Osteoblast (primary cell): Measurements from ENCODE around the gene SLC18A2. TPM values are rescaled to one million over a fixed set of nuclear protein-coding genes. Genes with fewer than 3 reads are reported as not detected.

Experiments
- DNase-seq: peaks from one replicate; pipeline ENCODE4 v3.0.0; 2011; ENCODE audit warnings: low spot score, mixed read lengths; ENCODE audit not compliant: insufficient read length; ENCODE audit errors: missing footprints
- H2AFZ ChIP-seq: 2 replicates; pipeline ENCODE4 v1.6.0; 2011; ENCODE audit warnings: mild to moderate bottlenecking, low read length
- H3K27ac ChIP-seq: 2 replicates; pipeline ENCODE4 v1.5.1; 2011; ENCODE audit warnings: mild to moderate bottlenecking, low read depth, low read length, moderate library complexity
- H3K27me3 ChIP-seq: 2 replicates; pipeline ENCODE4 v1.6.0; 2012; ENCODE audit warnings: mild to moderate bottlenecking, control low read depth, inconsistent platforms, low read length, moderate library complexity; ENCODE audit not compliant: insufficient read depth
- H3K36me3 ChIP-seq: 2 replicates; pipeline ENCODE4 v1.5.1; 2011; ENCODE audit warnings: mild to moderate bottlenecking, low read length, control low read depth, moderate library complexity; ENCODE audit not compliant: insufficient read depth
- H3K4me1 ChIP-seq: 2 replicates; pipeline ENCODE4 v1.5.1; 2011; ENCODE audit warnings: mild to moderate bottlenecking, low read length, control low read depth, moderate library complexity; ENCODE audit not compliant: insufficient read depth
- H3K4me2 ChIP-seq: 2 replicates; pipeline ENCODE4 v1.6.0; 2011; ENCODE audit warnings: mild to moderate bottlenecking, low read length; ENCODE audit not compliant: insufficient read depth
- H3K4me3 ChIP-seq: fragments of 200-600 bp; sonication (generic); 3 replicates; pipeline ENCODE4 v1.5.1; 2012; ENCODE audit warnings: mild to moderate bottlenecking, low read length, inconsistent platforms; ENCODE audit not compliant: insufficient read depth
- H3K79me2 ChIP-seq: 2 replicates; pipeline ENCODE4 v1.6.0; 2012; ENCODE audit warnings: mild to moderate bottlenecking, low read length, control low read depth, inconsistent platforms; ENCODE audit not compliant: insufficient read depth
- H3K9me3 ChIP-seq: 2 replicates; pipeline ENCODE4 v1.5.1; 2011; ENCODE audit warnings: low read depth, low read length, control low read depth
- H4K20me1 ChIP-seq: 2 replicates; pipeline ENCODE4 v1.6.0; 2012; ENCODE audit warnings: mild to moderate bottlenecking, low read length, control low read depth; ENCODE audit not compliant: insufficient read depth
- CTCF ChIP-seq: IDR thresholded peaks from 2 replicates; pipeline ENCODE4 v1.5.1; 2011; ENCODE audit warnings: mild to moderate bottlenecking, low read depth, low read length, moderate library complexity; ENCODE audit errors: extremely low read depth
- total RNA-seq: library from RNA; depleted of rRNA; stranded (reverse); fragments of >200 nt; gene quantifications from 2 replicates; pipeline ENCODE4 v1.2.3, GENCODE V29; 2012

The SLC18A2 gene
- total RNA-seq, 1 donor, result not detected

DNA sequence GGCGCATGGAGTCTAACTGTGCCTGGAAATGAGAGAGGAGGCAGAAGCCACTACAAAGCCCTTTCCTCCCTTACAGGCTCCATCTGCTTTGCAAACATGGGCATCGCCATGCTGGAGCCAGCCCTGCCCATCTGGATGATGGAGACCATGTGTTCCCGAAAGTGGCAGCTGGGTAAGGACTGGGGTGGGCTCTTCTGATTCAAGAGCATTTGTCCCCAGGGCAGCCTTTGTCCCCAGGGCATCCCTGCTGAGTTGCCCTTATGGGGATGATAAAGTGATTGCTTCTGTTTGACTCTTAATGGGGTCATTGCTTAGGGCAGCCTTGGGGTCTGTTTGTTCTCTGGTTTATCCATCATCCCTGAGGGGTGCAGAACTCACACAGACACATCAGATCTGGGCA is 16.8 kb downstream of the SLC18A2 start:
- Histone ChIP-seq H3K36me3 (no peaks in the 10 kb centered on the region), H3K4me2 (no peak overlapping the region), H3K79me2 (no peaks in the 10 kb centered on the region), H3K4me1 (no peaks in the 10 kb centered on the region), H2AFZ (no peak overlapping the region), H3K9me3 (no peaks in the 10 kb centered on the region), H3K27me3 (peaks cover 23% of the 10 kb centered on the region), H3K4me3 (no peak overlapping the region), H3K27ac (no peak overlapping the region), H4K20me1 (no peaks in the 10 kb centered on the region)
- TF ChIP-seq CTCF, result no peak
- DNase-seq, result no peak

GRCh38 chr10:117259279-117259678 is 18.4 kb downstream of the SLC18A2 start:
- Histone ChIP-seq H3K9me3 (no peaks in the 10 kb centered on the region), H3K4me3 (no peak overlapping the region), H3K4me2 (no peak overlapping the region), H4K20me1 (no peaks in the 10 kb centered on the region), H3K27me3 (peaks cover 24% of the 10 kb centered on the region), H3K4me1 (no peaks in the 10 kb centered on the region), H2AFZ (no peak overlapping the region), H3K27ac (no peak overlapping the region), H3K36me3 (no peaks in the 10 kb centered on the region), H3K79me2 (no peaks in the 10 kb centered on the region)
- DNase-seq, result no peak
- TF ChIP-seq CTCF, result no peak

GRCh38 chr10:117260084-117260483 is 19.2 kb downstream of the SLC18A2 start:
- no peak overlapping the region for H2AFZ ChIP-seq
- H3K27ac ChIP-seq, result no peak overlapping the region
- H3K36me3 ChIP-seq, result no peaks in the 10 kb centered on the region
- peaks cover 24% of the 10 kb centered on the region for H3K27me3 ChIP-seq
- no peak for DNase-seq
- no peaks in the 10 kb centered on the region for H3K79me2 ChIP-seq
- H3K4me1 ChIP-seq, result no peaks in the 10 kb centered on the region
- TF ChIP-seq CTCF, result no peak
- no peak overlapping the region for H3K4me3 ChIP-seq
- H4K20me1 ChIP-seq, result no peaks in the 10 kb centered on the region
- H3K9me3 ChIP-seq, result no peaks in the 10 kb centered on the region
- no peak overlapping the region for H3K4me2 ChIP-seq

DNA sequence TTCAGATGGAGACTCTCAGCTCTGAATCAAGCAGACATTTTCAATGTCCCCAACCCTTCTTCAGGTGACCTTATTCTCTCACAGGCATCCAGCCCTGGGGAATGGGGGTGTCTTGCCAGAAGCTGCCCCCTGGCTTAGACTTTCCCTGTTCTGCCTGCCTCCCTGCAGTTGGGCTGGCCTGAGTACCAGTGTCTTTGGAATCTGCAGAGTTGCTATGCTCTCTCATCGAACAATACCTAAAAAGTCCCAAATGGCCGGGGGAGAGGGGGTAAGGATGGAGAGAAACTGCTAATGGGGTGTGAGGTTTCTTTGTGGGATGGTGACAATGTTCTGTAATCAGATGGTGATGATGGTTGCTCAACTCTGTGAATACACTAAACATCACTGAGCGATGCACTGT is 20.6 kb downstream of the SLC18A2 start:
- no peak overlapping the region for H3K4me3 ChIP-seq
- H3K4me2 ChIP-seq, result no peak overlapping the region
- no peaks in the 10 kb centered on the region for H4K20me1 ChIP-seq
- H2AFZ ChIP-seq, result no peak overlapping the region
- H3K27ac ChIP-seq, result no peak overlapping the region
- no peaks in the 10 kb centered on the region for H3K4me1 ChIP-seq
- H3K27me3 ChIP-seq, result peaks cover 24% of the 10 kb centered on the region
- H3K9me3 ChIP-seq, result no peaks in the 10 kb centered on the region
- H3K79me2 ChIP-seq, result no peaks in the 10 kb centered on the region
- DNase-seq, result no peak
- H3K36me3 ChIP-seq, result no peaks in the 10 kb centered on the region
- TF ChIP-seq CTCF, result no peak
